ENCODE results near the gene TBXT. TPM values are rescaled to one million over a fixed set of nuclear protein-coding genes. Genes with fewer than 3 reads are reported as not detected.

The TBXT gene
- total RNA-seq, 1 experiment from 2014 or later, result not detected

DNA sequence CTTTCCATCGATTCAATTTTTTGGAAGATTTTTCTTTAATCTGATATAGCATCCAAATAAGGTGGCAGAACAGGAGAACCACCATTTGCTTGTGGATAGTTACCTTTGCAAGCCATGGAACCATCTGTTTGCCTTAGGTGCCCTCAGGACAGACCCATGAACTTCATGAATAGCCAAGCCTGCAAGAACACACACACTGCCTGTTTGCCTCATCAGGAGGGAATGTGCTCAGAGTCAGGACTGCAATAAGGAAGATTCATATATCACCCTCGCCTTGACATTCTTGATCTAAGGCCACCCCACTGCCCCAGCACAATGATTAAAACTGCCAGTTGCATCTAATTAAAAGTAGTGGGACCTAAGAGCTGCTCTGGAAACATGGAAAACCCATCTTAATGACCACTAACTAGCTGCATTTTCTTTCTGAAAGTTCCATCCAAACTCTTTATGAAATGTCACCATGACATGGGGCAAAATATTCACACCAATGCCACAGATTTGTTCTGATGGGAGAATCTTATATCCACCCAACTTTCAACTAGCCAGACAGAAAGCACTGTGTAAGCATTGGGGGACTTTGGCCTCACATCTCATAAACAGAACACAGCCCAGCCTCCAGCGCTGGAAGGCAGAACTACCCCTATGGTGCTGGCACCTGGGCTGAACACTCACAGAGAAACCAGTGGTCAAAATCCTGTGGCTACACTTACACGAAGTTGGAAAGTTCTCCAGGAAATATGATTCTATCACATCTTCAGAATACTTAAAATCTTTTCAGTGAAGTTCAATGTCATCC is 48.3 kb downstream of the TBXT start:
- DNase-seq (ENCODE audit: low read depth), result peak; percentile 18

DNA sequence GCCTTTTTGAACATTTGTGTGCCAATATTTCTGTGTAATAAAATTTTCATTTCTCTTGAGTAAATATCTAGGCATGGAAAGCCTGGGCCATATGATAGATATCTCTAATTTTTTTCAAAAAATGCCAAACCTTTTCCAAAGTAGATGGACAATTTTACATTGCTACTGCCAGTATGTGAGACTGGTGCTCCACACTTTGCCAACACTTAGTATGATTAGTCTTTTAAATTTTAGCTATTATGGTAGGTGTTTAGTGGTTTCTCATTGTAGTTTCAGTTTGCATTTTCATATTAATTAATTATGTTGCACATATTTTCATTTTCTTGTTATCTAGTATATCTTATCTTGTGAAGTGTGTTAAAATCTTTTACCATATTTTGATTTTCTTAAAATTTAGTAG is 52.0 kb downstream of the TBXT start:
- no peak for DNase-seq (ENCODE audit: low read depth)

DNA sequence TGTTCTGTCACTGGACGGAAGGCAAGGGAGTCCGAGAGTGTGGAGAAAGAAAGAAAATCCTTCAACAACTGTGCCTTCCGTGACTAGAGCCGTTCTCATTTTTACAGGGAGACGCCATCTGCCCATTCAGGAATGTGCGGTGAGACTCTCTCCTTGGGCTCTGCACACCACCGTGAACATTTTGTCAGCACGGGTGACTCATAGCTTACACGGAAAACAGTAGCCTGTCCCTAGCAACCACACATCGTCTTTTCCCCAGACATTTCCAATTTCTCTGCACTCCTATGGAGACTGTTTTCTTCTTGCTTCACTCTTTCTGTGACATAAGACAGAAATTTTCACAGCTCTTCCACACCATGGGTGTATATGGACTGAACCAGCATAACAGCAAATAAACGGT is 55.1 kb downstream of the TBXT start:
- DNase-seq (ENCODE audit: low read depth), result peak; percentile 91

DNA sequence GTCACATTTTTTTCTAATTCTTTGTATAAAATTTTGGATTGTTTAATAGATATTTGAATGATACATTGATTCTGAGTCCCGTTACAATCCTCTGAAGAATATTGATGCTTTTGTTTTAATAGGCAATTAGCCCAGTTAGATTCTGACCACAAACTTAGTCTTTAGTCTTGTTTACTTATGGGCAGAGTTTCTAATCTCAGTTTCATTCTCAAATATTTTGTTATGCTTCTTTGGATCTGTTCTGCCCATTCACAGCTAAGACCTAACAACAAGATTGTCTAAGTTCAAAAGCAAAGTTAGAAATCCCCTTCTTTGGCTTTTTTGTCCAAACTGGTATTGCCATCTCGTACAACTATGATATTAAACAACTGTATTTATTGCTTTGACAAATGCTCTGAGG is 58.0 kb downstream of the TBXT start:
- DNase-seq (ENCODE audit: low read depth), result no peak

Other genes with a start within 250 kb of the TBXT start
- gene PRR18, start 140.5 kb upstream of the TBXT start, total RNA-seq (2014; rRNA removed; shearing (Covaris generic)), result not detected in 2 replicates
- 73.6 and 79.6 TPM in 2 replicates for gene SFT2D1, start 174.7 kb upstream of the TBXT start, total RNA-seq (2014; rRNA removed; shearing (Covaris generic))
- gene MPC1, start 215.1 kb upstream of the TBXT start, total RNA-seq (2014; rRNA removed; shearing (Covaris generic)), result 42.3 and 46.1 TPM in 2 replicates